Loucy (cell line): ENCODE measurements around the gene CSTPP1.

Experiments used
- CTCF ChIP-seq: fragments of 200-600 bp; sonication (generic); conservative IDR thresholded peaks from 2 replicates; pipeline ENCODE4 v1.5.1; 2014; ENCODE audit warnings: mild to moderate bottlenecking, antibody characterized with exemption, low read length
- EZH2phosphoT487 ChIP-seq: fragments of 200-600 bp; IDR thresholded peaks from 2 replicates; pipeline ENCODE4 v1.6.1; 2018; ENCODE audit warnings: antibody characterized with exemption, mild to moderate bottlenecking, moderate library complexity, borderline replicate concordance

GRCh38 chr11:46944356-46945075, 8.0 kb downstream of the CSTPP1 start:
- no peak for TF ChIP-seq CTCF
- no peak for TF ChIP-seq EZH2phosphoT487
